ENCODE measurements around the gene HMGCS2.

The HMGCS2 gene

DNA sequence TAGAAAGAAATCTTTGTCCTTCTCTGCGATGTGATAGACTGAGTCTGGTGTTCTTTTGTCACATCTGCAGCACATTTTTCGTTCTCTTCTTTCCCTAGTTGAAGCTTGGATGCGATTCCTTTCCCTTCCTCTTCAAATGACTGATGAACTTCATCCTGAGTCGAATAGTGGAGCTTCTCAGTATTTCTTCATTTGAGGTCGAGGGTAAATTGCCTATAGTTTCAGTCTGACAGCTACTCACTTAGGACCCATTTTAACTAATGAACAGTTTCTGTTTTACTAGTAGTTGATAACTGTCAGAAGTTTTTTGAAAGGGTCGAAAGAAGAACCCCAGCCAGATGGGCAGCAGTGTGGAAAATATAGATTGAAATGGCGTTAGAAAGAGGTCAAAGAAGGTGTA is 47.2 kb upstream of the HMGCS2 start:
- no peaks in the 10 kb centered on the region for H3K9me2 ChIP-seq (replicated peaks; ENCODE audit: insufficient read depth, low read length)
- no peaks in the 10 kb centered on the region for H4K20me1 ChIP-seq (ENCODE audit: low read depth, low read length)
- no peaks in the 10 kb centered on the region for H3K79me2 ChIP-seq (ENCODE audit: insufficient read depth, low read length)
- H3F3A ChIP-seq (ENCODE audit: insufficient read depth), result no peaks in the 10 kb centered on the region
- H3K36me3 ChIP-seq (ENCODE audit: low read length), result no peaks in the 10 kb centered on the region
- no peak overlapping the region for H2AFZ ChIP-seq (ENCODE audit: low read depth, low read length, severe bottlenecking)
- H3K27me3 ChIP-seq (ENCODE audit: low read length), result no peaks in the 10 kb centered on the region
- no peak overlapping the region for H3K4me2 ChIP-seq (ENCODE audit: low read depth, low read length, poor library complexity, severe bottlenecking)
- no peak for TF ChIP-seq CTCF (IDR thresholded peaks at IDR 0.05; ENCODE audit: insufficient read depth, low read length, poor library complexity, severe bottlenecking)
- TF ChIP-seq EZH2phosphoT487 (conservative IDR thresholded peaks at IDR 0.05; ENCODE audit: low read length), result no peak
- H3K27ac ChIP-seq (ENCODE audit: low read depth, low read length), result no peak overlapping the region
- no peak overlapping the region for H3K9ac ChIP-seq (ENCODE audit: low read length)
- H3K4me3 ChIP-seq (ENCODE audit: insufficient read depth, low read length, poor library complexity, severe bottlenecking), result no peak overlapping the region
- H3K9me3 ChIP-seq (ENCODE audit: insufficient read depth, low read length), result no peaks in the 10 kb centered on the region

DNA sequence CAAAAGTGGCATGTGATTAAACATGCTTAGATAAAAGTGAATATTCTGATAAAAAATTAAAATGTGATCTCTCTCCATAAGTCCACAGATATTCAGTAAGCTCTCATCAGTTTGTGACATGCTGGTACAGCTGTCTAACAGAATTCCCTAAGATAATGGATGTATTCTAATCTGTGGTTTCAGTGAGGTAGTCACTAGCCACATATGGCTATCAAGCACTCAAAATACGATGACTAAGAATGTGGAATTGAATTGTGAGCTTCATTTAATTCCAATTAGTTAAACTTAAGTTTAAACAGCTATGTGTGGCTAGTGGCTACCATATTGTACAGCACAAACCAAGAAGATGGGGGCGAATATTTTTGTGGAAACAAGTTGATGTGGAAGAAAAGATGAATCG is 46.7 kb upstream of the HMGCS2 start:
- Histone ChIP-seq H2AFZ (ENCODE audit: low read depth, low read length, severe bottlenecking) (no peak overlapping the region), H3K9me3 (ENCODE audit: insufficient read depth, low read length) (no peaks in the 10 kb centered on the region), H3K36me3 (ENCODE audit: low read length) (no peaks in the 10 kb centered on the region), H3K27ac (ENCODE audit: low read depth, low read length) (no peak overlapping the region), H3K27me3 (ENCODE audit: low read length) (no peaks in the 10 kb centered on the region), H3F3A (ENCODE audit: insufficient read depth) (no peaks in the 10 kb centered on the region), H3K9ac (ENCODE audit: low read length) (no peak overlapping the region), H3K4me2 (ENCODE audit: low read depth, low read length, poor library complexity, severe bottlenecking) (no peak overlapping the region), H4K20me1 (ENCODE audit: low read depth, low read length) (no peaks in the 10 kb centered on the region), H3K9me2 (replicated peaks; ENCODE audit: insufficient read depth, low read length) (no peaks in the 10 kb centered on the region), H3K79me2 (ENCODE audit: insufficient read depth, low read length) (no peaks in the 10 kb centered on the region), H3K4me3 (ENCODE audit: insufficient read depth, low read length, poor library complexity, severe bottlenecking) (no peak overlapping the region)
- no peak for TF ChIP-seq CTCF (IDR thresholded peaks at IDR 0.05; ENCODE audit: insufficient read depth, low read length, poor library complexity, severe bottlenecking)
- TF ChIP-seq EZH2phosphoT487 (conservative IDR thresholded peaks at IDR 0.05; ENCODE audit: low read length), result no peak

GRCh38 chr1:119814288-119814687 is 45.6 kb upstream of the HMGCS2 start:
- Histone ChIP-seq H3F3A (ENCODE audit: insufficient read depth) (no peaks in the 10 kb centered on the region), H4K20me1 (ENCODE audit: low read depth, low read length) (no peaks in the 10 kb centered on the region), H3K36me3 (ENCODE audit: low read length) (no peaks in the 10 kb centered on the region), H3K9ac (ENCODE audit: low read length) (no peak overlapping the region), H3K9me3 (ENCODE audit: insufficient read depth, low read length) (no peaks in the 10 kb centered on the region), H3K4me3 (ENCODE audit: insufficient read depth, low read length, poor library complexity, severe bottlenecking) (no peak overlapping the region), H3K4me2 (ENCODE audit: low read depth, low read length, poor library complexity, severe bottlenecking) (no peak overlapping the region), H3K79me2 (ENCODE audit: insufficient read depth, low read length) (no peaks in the 10 kb centered on the region), H3K27ac (ENCODE audit: low read depth, low read length) (no peak overlapping the region), H3K9me2 (replicated peaks; ENCODE audit: insufficient read depth, low read length) (no peaks in the 10 kb centered on the region), H3K27me3 (ENCODE audit: low read length) (no peaks in the 10 kb centered on the region), H2AFZ (ENCODE audit: low read depth, low read length, severe bottlenecking) (no peak overlapping the region)
- TF ChIP-seq EZH2phosphoT487 (conservative IDR thresholded peaks at IDR 0.05; ENCODE audit: low read length) (no peak), CTCF (IDR thresholded peaks at IDR 0.05; ENCODE audit: insufficient read depth, low read length, poor library complexity, severe bottlenecking) (no peak)
